HS-27A (cell line): Measurements from ENCODE around the gene COL13A1.

Experiments
- DNase-seq: peaks from one replicate; pipeline ENCODE4 v3.0.0-alpha.2; 2012; ENCODE audit warnings: low read depth, missing footprints

COL13A1 gene

DNA sequence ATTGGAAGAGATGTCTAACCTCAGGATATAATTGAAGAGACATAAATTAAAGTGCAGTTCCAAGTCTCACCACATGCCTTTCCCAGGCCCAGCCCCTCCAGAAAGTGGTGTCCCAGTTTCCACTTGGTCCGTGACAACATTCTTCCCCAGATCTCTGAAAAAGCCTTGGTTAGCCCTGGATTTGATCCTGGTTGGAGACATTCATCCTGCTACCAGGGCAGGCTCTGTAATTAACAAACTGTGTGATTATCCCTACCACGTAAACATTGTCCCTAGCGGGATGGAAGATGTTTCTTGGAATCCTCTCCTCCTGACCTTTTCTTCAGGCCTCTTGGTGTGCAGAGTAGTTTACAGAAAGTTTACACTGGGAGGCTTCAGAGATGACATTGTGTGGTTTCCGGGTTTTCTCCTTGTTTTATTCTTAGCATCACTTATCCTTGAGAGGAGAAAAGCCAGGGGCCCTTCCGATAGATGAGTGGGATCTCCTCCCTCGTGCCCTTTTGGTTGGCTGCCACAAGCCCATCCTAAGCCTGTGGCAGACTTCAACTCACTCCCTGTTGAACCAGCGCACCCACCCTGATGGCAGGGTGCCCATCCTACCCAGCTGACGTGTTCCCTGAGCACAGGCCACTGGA lies 83.8 kb downstream of the COL13A1 start:
- no peak for DNase-seq

DNA sequence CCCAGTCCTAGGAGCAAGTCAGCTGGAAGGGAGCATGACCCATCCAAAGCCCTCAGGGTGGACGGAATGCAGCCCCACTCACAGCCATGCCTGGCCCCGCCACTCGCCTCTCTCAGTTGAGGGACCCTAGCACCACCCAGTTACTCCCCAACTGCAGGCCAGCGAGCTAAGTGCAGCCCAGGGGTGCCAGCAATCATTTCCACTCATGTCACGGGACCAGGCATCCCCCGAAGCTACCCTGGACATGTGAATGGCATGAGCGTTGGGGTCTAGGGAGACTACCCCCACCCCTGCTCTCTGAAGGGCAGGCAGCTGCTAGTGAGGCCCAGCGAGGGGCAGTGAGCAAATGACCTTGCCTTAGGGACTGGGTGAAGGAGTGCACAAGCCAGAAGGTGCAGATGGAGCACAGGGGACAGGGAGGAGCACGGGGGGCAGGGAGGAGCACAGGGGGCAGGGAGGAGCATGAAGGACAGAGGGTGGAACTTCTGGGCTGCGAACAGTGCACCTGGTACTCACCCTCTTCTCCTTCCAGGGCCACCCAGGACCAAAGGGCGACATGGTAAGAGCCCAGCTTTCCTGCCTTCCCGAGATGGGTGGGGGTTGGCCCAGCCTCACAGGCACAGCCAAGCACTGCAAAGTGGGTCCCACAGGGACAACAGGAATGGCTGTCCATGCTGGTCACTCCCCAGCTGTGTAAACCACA lies 87.3 kb downstream of the COL13A1 start:
- DNase-seq = no peak

DNA sequence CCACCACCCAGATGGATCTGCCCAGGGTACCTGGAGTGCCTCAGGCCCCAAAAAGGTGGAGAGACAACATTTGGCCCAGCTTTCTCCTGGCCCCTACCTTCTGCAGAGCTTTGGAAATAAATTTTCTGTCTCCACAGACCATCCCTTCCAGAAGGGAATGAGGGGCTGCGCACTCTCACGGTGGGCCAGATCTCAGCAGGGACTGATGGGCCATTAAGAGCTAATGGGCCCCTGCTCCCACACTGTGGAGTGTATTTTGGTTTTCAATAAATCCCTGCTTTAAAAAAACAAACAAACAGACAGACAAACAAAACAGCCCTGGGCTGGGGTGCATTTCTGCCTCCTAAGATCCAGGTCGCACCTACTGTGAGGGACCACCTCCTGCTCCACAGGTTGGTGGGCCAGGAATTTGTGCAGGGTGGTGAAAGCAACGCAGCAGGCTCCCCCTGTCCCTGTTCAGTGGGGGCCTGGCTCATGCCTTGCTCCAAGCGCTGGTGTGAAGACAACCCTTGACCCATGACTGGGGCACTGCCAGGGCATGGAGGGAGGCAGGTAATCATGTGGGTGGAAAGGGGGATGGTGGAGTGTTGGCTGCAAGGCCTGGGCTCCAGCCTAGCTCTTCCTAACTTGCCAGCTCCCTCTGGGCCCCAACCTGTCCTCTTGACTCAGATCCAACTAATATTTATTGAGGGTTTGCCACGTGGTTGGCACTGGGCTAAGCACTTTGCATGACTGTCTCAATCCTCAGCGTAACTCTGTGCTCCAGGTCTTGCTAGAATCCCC lies 88.5 kb downstream of the COL13A1 start:
- DNase-seq = no peak

- no peak for DNase-seq
These were observed 89.4 kb downstream of the COL13A1 start for GRCh38 chr10:69891057-69891617.

- DNase-seq = no peak
These were observed 90.7 kb downstream of the COL13A1 start for GRCh38 chr10:69892406-69892805.

- no peak for DNase-seq
These were observed 91.1 kb downstream of the COL13A1 start for GRCh38 chr10:69892816-69893215.

GRCh38 chr10:69893271-69893900 lies 91.7 kb downstream of the COL13A1 start:
- no peak for DNase-seq

- DNase-seq = no peak
These were observed 92.5 kb downstream of the COL13A1 start for GRCh38 chr10:69894156-69894555.

DNA sequence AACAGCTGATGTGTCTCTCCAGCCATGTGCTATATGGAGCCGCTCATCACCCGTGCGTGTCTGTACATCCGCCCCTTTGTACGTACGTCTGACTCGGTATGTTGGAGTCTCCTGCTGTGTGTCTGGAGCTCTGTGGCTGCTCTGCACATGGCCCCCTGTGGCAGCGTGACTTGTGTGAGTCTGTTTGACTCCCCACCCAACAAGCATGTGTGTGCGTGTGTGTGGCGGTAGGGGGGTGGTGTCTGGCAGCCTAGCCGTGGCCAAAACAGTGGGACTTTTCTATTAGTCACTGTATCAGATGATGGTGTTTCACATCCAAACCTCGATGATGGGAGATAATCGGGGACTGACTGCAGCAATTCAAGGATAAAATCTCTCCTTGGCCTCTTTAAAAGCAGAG lies 94.1 kb downstream of the COL13A1 start:
- DNase-seq = no peak

DNA sequence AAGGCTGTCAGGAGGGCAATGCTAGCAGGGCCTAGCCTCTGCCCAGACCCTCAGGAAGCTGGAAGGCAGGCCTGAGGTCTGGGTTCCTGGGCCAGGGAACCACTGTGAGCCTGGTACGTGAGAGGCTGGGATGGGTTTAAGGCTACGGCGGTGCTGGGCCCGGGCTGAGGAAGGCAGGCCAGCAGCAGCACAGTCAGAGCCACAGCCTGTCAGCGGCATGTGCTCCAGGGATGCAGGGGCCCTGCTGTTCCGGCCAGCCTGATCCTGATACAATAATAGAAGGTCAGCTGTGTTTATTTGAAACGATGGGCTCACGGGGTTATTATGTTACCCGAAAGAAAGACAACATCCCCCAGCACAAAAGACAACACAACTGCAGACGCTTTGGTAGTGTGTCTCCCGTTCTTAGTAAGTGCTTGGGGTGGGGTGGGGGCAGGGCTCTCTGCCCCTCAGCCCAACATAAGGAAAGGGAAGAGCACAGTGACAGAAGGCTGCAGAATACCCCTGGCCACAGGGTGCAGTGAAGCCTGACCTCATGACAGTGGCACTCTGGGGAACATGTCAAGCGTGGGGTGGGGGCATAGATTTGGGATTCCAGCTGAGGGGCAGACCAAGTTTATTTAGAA lies 95.0 kb downstream of the COL13A1 start:
- no peak for DNase-seq

DNA sequence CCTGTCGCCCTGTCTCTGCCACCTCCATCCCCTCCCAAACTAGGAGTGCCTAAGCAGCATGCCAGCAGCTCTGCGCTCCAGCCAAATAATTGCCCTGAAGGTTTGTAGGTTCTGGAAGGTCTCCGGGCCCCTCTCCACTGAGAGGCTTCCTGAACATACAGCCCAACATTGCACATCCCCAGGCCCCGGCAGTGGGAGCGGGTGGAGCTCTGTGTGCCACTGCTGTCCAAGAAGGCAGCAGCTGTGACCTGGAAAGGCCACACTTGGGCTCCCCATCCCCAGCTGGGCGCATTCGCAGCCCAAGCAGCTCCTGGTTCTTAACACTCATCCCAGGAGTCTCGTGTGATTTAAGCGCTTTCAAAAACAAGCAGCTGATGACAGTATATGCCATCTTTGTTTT lies 95.7 kb downstream of the COL13A1 start:
- DNase-seq = no peak

DNA sequence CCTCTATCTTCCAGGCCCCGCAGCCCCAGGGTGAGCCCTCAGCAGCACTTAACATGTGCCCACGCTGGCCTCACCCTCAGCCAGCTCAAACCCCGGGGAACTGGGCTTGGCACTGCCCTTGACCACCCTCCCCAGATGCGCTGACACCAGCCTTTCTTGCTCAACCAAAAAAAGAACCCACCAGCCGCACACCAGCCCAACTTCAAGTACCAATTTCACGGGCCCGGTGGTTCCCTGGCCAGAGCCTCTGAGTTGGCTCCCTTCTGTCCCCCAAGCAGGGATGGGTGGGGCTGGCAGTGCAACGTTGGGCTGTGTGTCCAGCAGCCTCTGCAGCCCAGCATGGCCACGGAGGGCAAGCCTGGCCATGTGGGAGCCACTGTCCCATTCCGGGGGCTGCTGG lies 96.3 kb downstream of the COL13A1 start:
- no peak for DNase-seq

DNA sequence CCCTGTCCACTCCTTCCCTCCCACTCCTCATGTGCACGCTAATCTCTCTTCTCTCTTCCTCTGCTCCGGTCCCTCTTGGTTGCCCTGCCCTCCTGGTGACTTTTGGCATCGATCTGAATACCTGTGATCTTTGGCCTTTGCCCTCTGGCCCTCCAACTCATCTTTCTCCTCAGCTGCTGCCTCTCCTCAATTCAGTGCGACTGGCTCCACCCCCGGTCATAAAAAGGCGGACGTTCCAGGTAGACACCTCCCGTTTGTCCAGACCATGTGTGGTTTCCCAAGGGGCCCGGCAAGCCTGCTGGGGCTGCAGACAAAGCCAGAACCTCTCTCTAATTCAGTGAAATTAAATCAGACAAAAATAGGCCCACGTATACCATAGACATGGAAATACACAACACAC lies 96.8 kb downstream of the COL13A1 start:
- DNase-seq = no peak

GRCh38 chr10:69898941-69899340 lies 97.2 kb downstream of the COL13A1 start:
- DNase-seq = no peak

DNA sequence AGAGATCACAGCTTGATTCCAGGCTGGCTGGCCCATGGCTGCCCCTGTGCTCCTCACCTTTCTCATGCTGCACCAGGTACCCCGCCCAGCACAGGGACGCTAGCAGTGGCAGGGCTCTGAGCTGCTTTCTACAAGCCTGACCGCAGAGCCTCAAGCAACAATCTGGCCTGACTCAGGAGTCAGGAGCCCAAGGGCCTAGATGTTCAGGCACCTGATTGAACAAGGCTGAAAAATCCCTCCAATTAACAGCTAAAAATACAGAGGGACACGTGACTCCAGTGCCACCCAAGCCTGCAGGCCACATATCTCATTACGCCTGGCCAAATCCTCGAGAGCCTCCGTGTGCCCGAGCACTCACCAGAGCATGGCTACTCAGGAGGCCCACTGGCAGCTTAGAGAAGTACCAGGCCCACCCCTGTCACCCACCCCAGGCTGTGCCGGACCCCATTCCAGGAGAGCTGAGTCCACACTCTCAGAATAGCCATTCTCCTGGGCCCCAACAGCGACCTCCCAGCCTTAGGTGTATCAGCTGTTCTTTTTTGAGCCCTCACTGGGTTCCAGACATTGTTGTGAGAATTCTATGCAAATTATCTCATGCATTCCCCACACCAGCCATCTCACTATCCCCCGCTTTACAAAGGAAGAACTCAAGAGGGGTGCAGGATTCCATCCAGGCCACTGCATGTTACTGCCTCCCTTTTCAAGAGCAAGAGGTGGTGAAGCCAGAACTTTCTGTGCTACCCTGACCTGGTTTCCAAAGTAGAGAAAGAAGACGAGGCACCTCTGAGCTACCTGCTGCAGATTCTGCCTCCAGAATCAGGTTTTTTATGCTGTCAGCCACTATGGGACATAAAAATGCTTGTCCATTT lies 98.3 kb downstream of the COL13A1 start:
- DNase-seq = no peak

DNA sequence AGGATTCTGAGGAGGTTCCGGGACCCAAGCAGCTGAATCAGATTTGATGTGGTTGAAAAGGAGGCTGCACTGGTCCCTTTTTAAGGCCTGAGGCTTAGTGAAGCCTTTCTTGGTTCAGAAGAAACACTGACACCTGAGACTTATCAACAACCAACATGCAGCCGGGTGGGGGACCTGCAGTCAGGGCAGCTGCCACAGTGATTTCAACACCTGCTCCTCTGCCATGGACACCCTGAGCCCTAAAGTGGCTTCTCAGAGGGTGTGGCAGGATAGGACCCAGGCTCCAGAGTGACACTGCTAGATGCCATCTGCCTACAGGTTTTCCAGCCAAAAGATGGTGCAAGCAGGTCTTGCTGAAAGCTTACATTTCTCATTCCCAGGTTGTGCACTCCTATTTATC lies 99.3 kb downstream of the COL13A1 start:
- DNase-seq = no peak

GRCh38 chr10:69901628-69902505 lies 100.2 kb downstream of the COL13A1 start:
- no peak for DNase-seq

- no peak for DNase-seq
These were observed 101.3 kb downstream of the COL13A1 start for GRCh38 chr10:69902835-69903535.

- no peak for DNase-seq
These were observed 102.8 kb downstream of the COL13A1 start for GRCh38 chr10:69904533-69904932.
